Measurements from ENCODE around the gene CPNE7.

CPNE7 gene

DNA sequence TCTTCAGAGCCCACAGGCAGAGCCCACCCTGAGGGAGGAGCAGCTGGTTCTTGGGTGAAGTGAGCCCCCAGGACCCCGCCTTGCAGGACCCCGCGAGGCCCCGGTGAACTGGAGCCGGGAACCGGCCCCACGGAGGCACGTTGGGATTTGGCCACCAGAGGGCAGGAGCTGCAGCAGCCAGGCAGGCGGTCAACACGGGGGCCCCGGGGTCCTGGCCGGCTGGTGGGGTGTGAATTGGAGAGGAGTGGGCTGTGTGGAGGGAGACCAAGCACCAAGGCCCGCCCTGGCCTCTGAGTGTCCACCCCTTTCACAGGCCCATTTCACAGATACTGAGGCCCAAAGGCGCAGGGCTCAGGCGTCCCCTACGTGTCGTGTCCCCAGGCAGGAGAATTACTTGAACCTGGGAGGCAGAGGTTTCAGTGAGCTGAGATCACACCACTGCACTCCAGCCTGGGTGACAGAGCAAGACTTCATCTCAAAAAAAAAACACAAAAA is 40.1 kb downstream of the CPNE7 start:
- H3K9ac ChIP-seq (ENCODE audit: low read length) = no peak overlapping the region
- TF ChIP-seq, protein P1, sequence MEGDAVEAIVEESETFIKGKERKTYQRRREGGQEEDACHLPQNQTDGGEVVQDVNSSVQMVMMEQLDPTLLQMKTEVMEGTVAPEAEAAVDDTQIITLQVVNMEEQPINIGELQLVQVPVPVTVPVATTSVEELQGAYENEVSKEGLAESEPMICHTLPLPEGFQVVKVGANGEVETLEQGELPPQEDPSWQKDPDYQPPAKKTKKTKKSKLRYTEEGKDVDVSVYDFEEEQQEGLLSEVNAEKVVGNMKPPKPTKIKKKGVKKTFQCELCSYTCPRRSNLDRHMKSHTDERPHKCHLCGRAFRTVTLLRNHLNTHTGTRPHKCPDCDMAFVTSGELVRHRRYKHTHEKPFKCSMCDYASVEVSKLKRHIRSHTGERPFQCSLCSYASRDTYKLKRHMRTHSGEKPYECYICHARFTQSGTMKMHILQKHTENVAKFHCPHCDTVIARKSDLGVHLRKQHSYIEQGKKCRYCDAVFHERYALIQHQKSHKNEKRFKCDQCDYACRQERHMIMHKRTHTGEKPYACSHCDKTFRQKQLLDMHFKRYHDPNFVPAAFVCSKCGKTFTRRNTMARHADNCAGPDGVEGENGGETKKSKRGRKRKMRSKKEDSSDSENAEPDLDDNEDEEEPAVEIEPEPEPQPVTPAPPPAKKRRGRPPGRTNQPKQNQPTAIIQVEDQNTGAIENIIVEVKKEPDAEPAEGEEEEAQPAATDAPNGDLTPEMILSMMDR (IDR thresholded peaks at IDR 0.05; ENCODE audit: insufficient read depth, low read length, poor library complexity, severe bottlenecking) = peak; percentile 58
- no peak for TF ChIP-seq EZH2phosphoT487 (conservative IDR thresholded peaks at IDR 0.05; ENCODE audit: low read length)
- no peaks in the 10 kb centered on the region for H3K79me2 ChIP-seq (ENCODE audit: insufficient read depth, low read length)
- H3K9me3 ChIP-seq (ENCODE audit: insufficient read depth, low read length) = no peaks in the 10 kb centered on the region
- no peak overlapping the region for H3K4me3 ChIP-seq (ENCODE audit: insufficient read depth, low read length, poor library complexity, severe bottlenecking)
- H2AFZ ChIP-seq (ENCODE audit: low read depth, low read length, severe bottlenecking) = no peak overlapping the region
- no peaks in the 10 kb centered on the region for H3K9me2 ChIP-seq (replicated peaks; ENCODE audit: insufficient read depth, low read length)
- H4K20me1 ChIP-seq (ENCODE audit: low read depth, low read length) = no peaks in the 10 kb centered on the region
- H3F3A ChIP-seq (ENCODE audit: insufficient read depth) = no peaks in the 10 kb centered on the region
- no peak overlapping the region for H3K4me2 ChIP-seq (ENCODE audit: low read depth, low read length, poor library complexity, severe bottlenecking)
- no peaks in the 10 kb centered on the region for H3K36me3 ChIP-seq (ENCODE audit: low read length)
- H3K27me3 ChIP-seq (ENCODE audit: low read length) = no peaks in the 10 kb centered on the region
- H3K27ac ChIP-seq (ENCODE audit: low read depth, low read length) = no peak overlapping the region

DNA sequence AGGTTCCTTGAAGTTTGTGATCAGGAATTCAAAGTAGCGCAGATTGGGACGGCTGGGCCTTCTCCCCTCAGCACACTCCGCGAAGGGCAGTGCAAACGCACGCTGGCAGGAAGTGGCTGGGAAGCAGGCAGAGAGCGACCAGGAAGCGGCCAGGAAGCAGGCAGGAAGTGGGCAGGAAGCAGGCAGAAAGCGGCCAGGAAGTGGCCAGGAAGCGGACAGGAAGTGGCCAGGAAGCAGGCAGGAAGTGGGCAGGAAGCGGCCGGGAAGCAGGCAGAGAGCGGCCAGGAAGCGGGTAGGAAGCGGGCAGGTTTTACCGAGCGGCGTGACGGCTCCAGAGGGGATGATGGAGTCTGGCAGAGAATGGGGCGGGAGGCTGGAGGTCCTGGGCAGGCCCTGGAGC is 41.1 kb downstream of the CPNE7 start:
- H3K9ac ChIP-seq (ENCODE audit: low read length) = no peak overlapping the region
- H2AFZ ChIP-seq (ENCODE audit: low read depth, low read length, severe bottlenecking) = no peak overlapping the region
- H3K27ac ChIP-seq (ENCODE audit: low read depth, low read length) = no peak overlapping the region
- H3F3A ChIP-seq (ENCODE audit: insufficient read depth) = no peaks in the 10 kb centered on the region
- H3K9me2 ChIP-seq (replicated peaks; ENCODE audit: insufficient read depth, low read length) = no peaks in the 10 kb centered on the region
- no peaks in the 10 kb centered on the region for H3K9me3 ChIP-seq (ENCODE audit: insufficient read depth, low read length)
- no peak overlapping the region for H3K4me2 ChIP-seq (ENCODE audit: low read depth, low read length, poor library complexity, severe bottlenecking)
- no peaks in the 10 kb centered on the region for H3K27me3 ChIP-seq (ENCODE audit: low read length)
- no peaks in the 10 kb centered on the region for H4K20me1 ChIP-seq (ENCODE audit: low read depth, low read length)
- no peaks in the 10 kb centered on the region for H3K79me2 ChIP-seq (ENCODE audit: insufficient read depth, low read length)
- TF ChIP-seq, protein P1 (IDR thresholded peaks at IDR 0.05; ENCODE audit: insufficient read depth, low read length, poor library complexity, severe bottlenecking) = no peak
- TF ChIP-seq EZH2phosphoT487 (conservative IDR thresholded peaks at IDR 0.05; ENCODE audit: low read length) = no peak
- H3K36me3 ChIP-seq (ENCODE audit: low read length) = no peaks in the 10 kb centered on the region
- no peak overlapping the region for H3K4me3 ChIP-seq (ENCODE audit: insufficient read depth, low read length, poor library complexity, severe bottlenecking)

- Histone ChIP-seq H3F3A (ENCODE audit: insufficient read depth) (no peaks in the 10 kb centered on the region), H3K4me2 (ENCODE audit: low read depth, low read length, poor library complexity, severe bottlenecking) (no peak overlapping the region), H3K27me3 (ENCODE audit: low read length) (no peaks in the 10 kb centered on the region), H3K36me3 (ENCODE audit: low read length) (no peaks in the 10 kb centered on the region), H3K27ac (ENCODE audit: low read depth, low read length) (no peak overlapping the region), H2AFZ (ENCODE audit: low read depth, low read length, severe bottlenecking) (no peak overlapping the region), H3K4me3 (ENCODE audit: insufficient read depth, low read length, poor library complexity, severe bottlenecking) (no peak overlapping the region), H3K9ac (ENCODE audit: low read length) (no peak overlapping the region), H3K9me3 (ENCODE audit: insufficient read depth, low read length) (no peaks in the 10 kb centered on the region), H3K9me2 (replicated peaks; ENCODE audit: insufficient read depth, low read length) (no peaks in the 10 kb centered on the region), H3K79me2 (ENCODE audit: insufficient read depth, low read length) (no peaks in the 10 kb centered on the region), H4K20me1 (ENCODE audit: low read depth, low read length) (no peaks in the 10 kb centered on the region)
- no peak for TF ChIP-seq EZH2phosphoT487 (conservative IDR thresholded peaks at IDR 0.05; ENCODE audit: low read length)
Observed at GRCh38 chr16:89617036-89617435, 41.5 kb downstream of the CPNE7 start.

DNA sequence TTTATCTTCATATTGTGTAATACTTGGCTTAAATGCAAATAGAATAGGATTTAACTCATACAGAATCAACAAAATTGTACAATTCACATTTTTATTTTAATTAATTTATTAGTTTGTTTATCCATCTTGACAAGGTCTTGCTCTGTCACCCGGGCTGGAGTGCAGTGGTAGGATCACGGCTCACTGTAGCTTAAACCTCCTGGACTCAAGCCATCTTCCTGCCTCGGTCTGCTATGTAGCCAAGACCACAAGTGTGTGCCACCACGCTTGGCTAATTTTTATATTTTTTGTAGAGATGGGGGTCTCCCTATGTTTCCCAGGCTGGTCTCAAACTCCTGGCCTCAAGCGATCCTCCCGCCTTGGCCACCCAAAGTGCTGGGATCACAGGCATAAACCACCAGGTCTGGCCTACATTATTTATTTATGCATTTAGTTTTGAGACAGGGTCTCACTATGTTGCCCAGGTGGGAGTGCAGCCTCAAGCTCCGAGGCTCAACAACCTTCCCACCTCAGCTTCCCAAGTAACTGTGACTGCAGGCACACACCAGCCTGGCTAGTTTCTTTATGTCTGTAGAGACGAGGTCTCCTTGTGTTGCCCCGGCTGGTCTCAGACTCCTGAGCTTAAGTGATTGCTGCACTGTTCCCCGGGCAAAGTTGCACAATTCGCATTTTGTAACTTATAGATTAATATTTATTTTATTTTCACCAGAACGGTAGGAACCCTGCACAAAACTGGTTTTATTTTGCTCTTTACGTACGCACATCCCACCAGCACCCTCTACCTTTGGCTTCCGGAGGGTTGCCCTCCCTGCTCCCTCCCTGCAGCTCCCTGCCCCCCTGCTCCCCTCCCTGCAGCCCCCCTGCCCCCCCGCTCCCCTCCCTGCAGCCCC is 42.8 kb downstream of the CPNE7 start:
- H3K4me2 ChIP-seq (ENCODE audit: low read depth, low read length, poor library complexity, severe bottlenecking) = no peak overlapping the region

More for the DNA sequence above, 42.8 kb downstream of the CPNE7 start:
- Histone ChIP-seq H3K79me2 (ENCODE audit: insufficient read depth, low read length) (no peaks in the 10 kb centered on the region), H3K27me3 (ENCODE audit: low read length) (no peaks in the 10 kb centered on the region), H3K4me3 (ENCODE audit: insufficient read depth, low read length, poor library complexity, severe bottlenecking) (no peak overlapping the region), H3K9me2 (replicated peaks; ENCODE audit: insufficient read depth, low read length) (no peaks in the 10 kb centered on the region), H3K27ac (ENCODE audit: low read depth, low read length) (no peak overlapping the region), H4K20me1 (ENCODE audit: low read depth, low read length) (no peaks in the 10 kb centered on the region), H3K36me3 (ENCODE audit: low read length) (no peaks in the 10 kb centered on the region), H3F3A (ENCODE audit: insufficient read depth) (no peaks in the 10 kb centered on the region), H3K9ac (ENCODE audit: low read length) (no peak overlapping the region), H2AFZ (ENCODE audit: low read depth, low read length, severe bottlenecking) (no peak overlapping the region), H3K9me3 (ENCODE audit: insufficient read depth, low read length) (no peaks in the 10 kb centered on the region)
- TF ChIP-seq, protein P1 (IDR thresholded peaks at IDR 0.05; ENCODE audit: insufficient read depth, low read length, poor library complexity, severe bottlenecking) = no peak
- TF ChIP-seq EZH2phosphoT487 (conservative IDR thresholded peaks at IDR 0.05; ENCODE audit: low read length) = no peak

All from SU-DHL-6 (cell line).